Activated CD8-positive, alpha-beta memory T cell treated with anti-CD3 and anti-CD28 coated beads, Interleukin-2, amount 10 ng/mL, durations not matched to agents 7 days and 5 days (primary cell): ENCODE measurements around the gene TSPOAP1. TPM values are rescaled to one million over a fixed set of nuclear protein-coding genes. Genes with fewer than 3 reads are reported as not detected.

Source experiments
- ATAC-seq: fragments of 150-1000 bp; cut with Tn5 transposase; one replicate; pipeline ENCODE4 v1.10.0; 2021; ENCODE audit warnings: moderate library complexity
- CTCF ChIA-PET: fragments of 350-600 bp; sonication (Branson Sonifier 250); formaldehyde crosslinking; loops from one replicate; lab custom pipeline; 2021; ENCODE audit warnings: antibody characterized with exemption; lab: Charles Lee
- DNase-seq: peaks from one replicate; pipeline ENCODE4 v3.0.0-alpha.2; 2020
- H3K27ac Mint-ChIP-seq: one replicate; pipeline ENCODE4 v1.8.0; 2021; ENCODE audit warnings: mild to moderate bottlenecking, mixed read lengths
- H3K27me3 Mint-ChIP-seq: one replicate; pipeline ENCODE4 v1.8.0; 2021; ENCODE audit warnings: mixed read lengths
- H3K36me3 Mint-ChIP-seq: one replicate; pipeline ENCODE4 v1.8.0; 2021; ENCODE audit warnings: mild to moderate bottlenecking, mixed read lengths
- H3K4me1 Mint-ChIP-seq: one replicate; pipeline ENCODE4 v1.8.0; 2021; ENCODE audit warnings: mixed read lengths
- H3K4me3 Mint-ChIP-seq: one replicate; pipeline ENCODE4 v1.8.0; 2021; ENCODE audit warnings: mild to moderate bottlenecking, moderate library complexity, mixed read lengths
- H3K9me3 Mint-ChIP-seq: one replicate; pipeline ENCODE4 v1.8.0; 2022; ENCODE audit warnings: low read depth, mixed read lengths
- total RNA-seq, 2 experiments: library from RNA; stranded (reverse); gene quantifications; one replicate each; pipeline ENCODE4 v1.2.3, GENCODE V29; 2021

Gene TSPOAP1
- total RNA-seq, 2 experiments from 2014 or later: 25.6 to 66.3 TPM

DNA sequence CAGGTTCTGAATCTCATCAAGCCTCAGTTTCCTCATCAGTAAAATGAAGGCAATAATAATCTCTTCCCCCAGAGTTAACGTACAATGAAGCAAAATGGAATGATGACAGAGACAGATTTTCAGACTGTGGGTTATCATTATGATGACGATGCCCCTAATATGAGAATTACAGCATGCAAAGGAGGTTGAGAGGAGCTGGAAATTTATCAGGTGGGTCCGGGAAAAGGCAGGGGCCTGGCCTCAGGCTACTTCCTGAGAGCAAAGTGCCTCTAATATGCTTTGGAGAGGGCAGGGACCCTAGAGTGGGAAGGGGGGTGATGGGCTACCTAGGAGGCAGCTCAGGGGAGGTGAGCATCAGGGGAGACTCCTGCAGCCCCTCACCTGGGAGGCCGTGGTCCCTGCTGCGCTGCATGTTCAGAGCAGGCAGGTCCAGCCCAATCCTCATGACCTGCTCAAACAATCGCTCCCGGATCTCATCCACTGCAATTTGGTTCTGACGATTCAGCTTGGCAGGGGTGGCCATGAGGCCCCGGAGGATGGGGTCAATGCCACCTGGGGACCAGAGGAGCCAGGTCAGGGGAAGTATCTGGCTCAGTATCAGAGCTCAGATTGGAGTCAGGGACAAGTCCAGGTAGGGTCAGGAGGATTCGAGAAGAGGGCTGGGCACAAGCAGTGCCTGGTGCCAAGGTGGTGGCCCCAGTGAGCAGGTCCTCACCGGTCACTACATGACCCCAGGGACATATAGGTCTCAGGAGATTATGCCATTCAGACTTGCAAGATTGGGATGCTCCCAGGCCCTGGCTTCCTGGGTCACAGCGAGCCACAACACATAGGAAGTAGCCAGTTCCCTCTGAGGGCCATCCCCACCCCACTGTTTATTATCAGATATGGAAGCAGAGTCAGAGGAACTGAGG is 56.0 kb downstream of the TSPOAP1 start:
- no peak overlapping the region for H3K4me3 Mint-ChIP-seq
- CTCF ChIA-PET: interaction anchor here (0.8 kb wide), 1 partner anchor 23 kb away, joined by 3 read pairs; no protein-coding TSS in a partner anchor

GRCh38 chr17:58271216-58271931 is 57.2 kb downstream of the TSPOAP1 start:
- ATAC-seq: no peak
- H3K4me1 Mint-ChIP-seq: peaks cover 10% of the 10 kb centered on the region
- peak; percentile 31 for DNase-seq
- H3K36me3 Mint-ChIP-seq: no peaks in the 10 kb centered on the region
- no peaks in the 10 kb centered on the region for H3K9me3 Mint-ChIP-seq
- H3K27ac Mint-ChIP-seq: no peak overlapping the region
- H3K27me3 Mint-ChIP-seq: peaks cover 13% of the 10 kb centered on the region
- no peak overlapping the region for H3K4me3 Mint-ChIP-seq
- CTCF ChIA-PET: no interaction called here

More for the DNA sequence above, 56.0 kb downstream of the TSPOAP1 start:
- Mint-ChIP-seq H3K4me1 (peaks cover 10% of the 10 kb centered on the region), H3K36me3 (no peaks in the 10 kb centered on the region), H3K9me3 (no peaks in the 10 kb centered on the region), H3K27me3 (peaks cover 9% of the 10 kb centered on the region), H3K27ac (no peak overlapping the region)
- ATAC-seq (no peak), DNase-seq (peak; percentile 34)

GRCh38 chr17:58270476-58271215 is 57.9 kb downstream of the TSPOAP1 start:
- peak; percentile 34 for DNase-seq
- no peaks in the 10 kb centered on the region for H3K9me3 Mint-ChIP-seq
- CTCF ChIA-PET: interaction anchor here (0.9 kb wide), 1 partner anchor 13 kb away, joined by 3 read pairs; no protein-coding TSS in a partner anchor
- H3K36me3 Mint-ChIP-seq: no peaks in the 10 kb centered on the region
- no peak overlapping the region for H3K27ac Mint-ChIP-seq
- H3K4me3 Mint-ChIP-seq: no peak overlapping the region
- peaks cover 10% of the 10 kb centered on the region for H3K4me1 Mint-ChIP-seq
- ATAC-seq: peak; percentile 27
- peaks cover 11% of the 10 kb centered on the region for H3K27me3 Mint-ChIP-seq

DNA sequence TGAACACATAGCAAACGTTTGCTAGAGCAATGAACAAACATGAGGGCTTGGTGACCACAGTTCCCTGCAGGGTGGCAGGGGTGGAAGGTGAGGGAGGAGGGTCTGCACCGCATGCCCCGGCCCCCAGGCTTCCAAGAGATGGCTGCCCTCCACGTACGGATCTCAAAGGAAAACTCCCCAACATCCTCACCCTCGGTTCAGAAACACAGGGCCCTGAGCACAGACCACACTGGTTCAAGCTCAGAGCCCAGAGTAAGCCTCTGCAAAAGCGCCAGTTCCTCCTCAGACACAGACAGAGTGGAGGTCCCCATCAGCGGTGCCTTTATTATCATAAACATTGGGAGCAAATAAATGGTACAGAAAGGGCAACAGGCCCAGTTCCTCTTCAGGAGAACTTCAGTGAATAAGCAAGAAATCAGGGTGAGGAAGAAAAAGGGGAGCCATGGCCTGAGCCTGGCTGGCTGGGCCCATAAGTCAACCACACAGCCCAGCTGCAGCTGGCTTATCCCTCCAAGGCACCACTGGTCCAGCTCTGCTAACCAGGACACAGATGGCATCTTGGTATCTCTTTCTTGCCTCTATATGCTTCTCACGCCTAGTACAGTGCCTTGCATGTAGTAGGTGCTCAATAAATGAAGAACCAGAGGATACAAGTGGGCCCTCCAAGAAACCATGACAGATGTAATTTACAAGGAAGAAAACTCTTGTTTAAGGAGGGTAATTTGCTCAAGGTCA is 58.9 kb downstream of the TSPOAP1 start:
- Mint-ChIP-seq H3K27me3 (peaks cover 17% of the 10 kb centered on the region), H3K27ac (no peak overlapping the region)
- CTCF ChIA-PET: interaction anchor here (0.9 kb wide), 1 partner anchor 14 kb away, joined by 3 read pairs; no protein-coding TSS in a partner anchor

DNA sequence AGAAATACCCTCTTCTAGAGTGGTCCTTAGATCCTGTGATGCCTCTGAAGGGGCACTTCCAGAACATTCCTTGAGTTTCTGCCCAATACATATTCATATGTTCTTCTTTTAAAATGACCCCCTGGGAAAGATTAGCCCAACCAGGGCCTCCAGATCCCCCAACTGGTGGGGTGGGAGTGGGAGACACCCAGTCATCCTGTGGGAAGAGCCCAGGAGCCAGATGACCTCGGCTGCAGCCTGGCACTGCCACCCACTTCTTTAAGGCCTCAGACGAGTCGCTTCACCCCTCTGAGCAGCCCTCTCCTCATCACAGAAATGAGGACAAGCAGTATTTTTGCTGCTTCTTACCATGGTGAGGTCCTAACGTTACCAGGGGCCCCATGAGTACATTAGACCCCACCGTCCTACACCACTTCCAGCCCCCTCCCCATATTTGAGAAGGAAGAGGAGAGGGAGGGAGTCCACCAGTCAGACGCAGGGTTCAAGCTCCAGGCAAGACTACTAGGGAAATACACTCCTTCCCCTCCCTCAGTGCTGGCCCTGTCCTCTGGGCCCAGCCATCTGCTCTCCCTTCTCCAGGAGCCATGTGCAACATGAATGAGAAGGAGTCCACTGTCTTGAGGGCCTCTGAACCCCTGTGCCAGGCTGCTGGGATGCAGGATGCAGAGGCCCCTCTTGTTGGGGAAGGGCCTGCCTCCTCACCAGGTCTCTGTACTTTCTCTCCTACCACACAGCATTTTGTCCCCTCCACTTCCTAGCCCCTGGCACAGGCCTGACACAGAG is 59.6 kb downstream of the TSPOAP1 start:
- Mint-ChIP-seq H3K9me3 (no peaks in the 10 kb centered on the region), H3K36me3 (no peaks in the 10 kb centered on the region), H3K4me1 (peaks cover 9% of the 10 kb centered on the region), H3K27ac (no peak overlapping the region), H3K27me3 (peaks cover 24% of the 10 kb centered on the region), H3K4me3 (no peak overlapping the region)
- DNase-seq (peak; percentile 34), ATAC-seq (no peak)
- CTCF ChIA-PET: interaction anchor here (4.1 kb wide), 1 partner anchor 19 kb away, joined by 14 read pairs; no protein-coding TSS in a partner anchor

More for the DNA sequence above, 58.9 kb downstream of the TSPOAP1 start:
- ATAC-seq (no peak), DNase-seq (peak; percentile 21)
- Mint-ChIP-seq H3K4me1 (peaks cover 10% of the 10 kb centered on the region), H3K9me3 (no peaks in the 10 kb centered on the region), H3K36me3 (no peaks in the 10 kb centered on the region), H3K4me3 (no peak overlapping the region)

GRCh38 chr17:58268326-58268725 is 60.3 kb downstream of the TSPOAP1 start:
- CTCF ChIA-PET: interaction anchor here (4.1 kb wide), 1 partner anchor 19 kb away, joined by 14 read pairs; no protein-coding TSS in a partner anchor
- H3K36me3 Mint-ChIP-seq: no peaks in the 10 kb centered on the region

GRCh38 chr17:58267347-58268324 is 61.0 kb downstream of the TSPOAP1 start:
- CTCF ChIA-PET: interaction anchor here (4.1 kb wide), 1 partner anchor 18 kb away, joined by 14 read pairs; no protein-coding TSS in a partner anchor
- no peaks in the 10 kb centered on the region for H3K36me3 Mint-ChIP-seq
- H3K4me1 Mint-ChIP-seq: no peaks in the 10 kb centered on the region
- H3K9me3 Mint-ChIP-seq: no peaks in the 10 kb centered on the region
- H3K27me3 Mint-ChIP-seq: peaks cover 37% of the 10 kb centered on the region
- H3K27ac Mint-ChIP-seq: no peak overlapping the region
- H3K4me3 Mint-ChIP-seq: no peak overlapping the region
- ATAC-seq: no peak
- DNase-seq: peak; percentile 31

More at GRCh38 chr17:58268326-58268725, 60.3 kb downstream of the TSPOAP1 start:
- no peaks in the 10 kb centered on the region for H3K9me3 Mint-ChIP-seq
- H3K27me3 Mint-ChIP-seq: peaks cover 30% of the 10 kb centered on the region
- DNase-seq: peak; percentile 19
- H3K4me3 Mint-ChIP-seq: no peak overlapping the region
- H3K4me1 Mint-ChIP-seq: peaks cover 2% of the 10 kb centered on the region
- ATAC-seq: no peak
- no peak overlapping the region for H3K27ac Mint-ChIP-seq

DNA sequence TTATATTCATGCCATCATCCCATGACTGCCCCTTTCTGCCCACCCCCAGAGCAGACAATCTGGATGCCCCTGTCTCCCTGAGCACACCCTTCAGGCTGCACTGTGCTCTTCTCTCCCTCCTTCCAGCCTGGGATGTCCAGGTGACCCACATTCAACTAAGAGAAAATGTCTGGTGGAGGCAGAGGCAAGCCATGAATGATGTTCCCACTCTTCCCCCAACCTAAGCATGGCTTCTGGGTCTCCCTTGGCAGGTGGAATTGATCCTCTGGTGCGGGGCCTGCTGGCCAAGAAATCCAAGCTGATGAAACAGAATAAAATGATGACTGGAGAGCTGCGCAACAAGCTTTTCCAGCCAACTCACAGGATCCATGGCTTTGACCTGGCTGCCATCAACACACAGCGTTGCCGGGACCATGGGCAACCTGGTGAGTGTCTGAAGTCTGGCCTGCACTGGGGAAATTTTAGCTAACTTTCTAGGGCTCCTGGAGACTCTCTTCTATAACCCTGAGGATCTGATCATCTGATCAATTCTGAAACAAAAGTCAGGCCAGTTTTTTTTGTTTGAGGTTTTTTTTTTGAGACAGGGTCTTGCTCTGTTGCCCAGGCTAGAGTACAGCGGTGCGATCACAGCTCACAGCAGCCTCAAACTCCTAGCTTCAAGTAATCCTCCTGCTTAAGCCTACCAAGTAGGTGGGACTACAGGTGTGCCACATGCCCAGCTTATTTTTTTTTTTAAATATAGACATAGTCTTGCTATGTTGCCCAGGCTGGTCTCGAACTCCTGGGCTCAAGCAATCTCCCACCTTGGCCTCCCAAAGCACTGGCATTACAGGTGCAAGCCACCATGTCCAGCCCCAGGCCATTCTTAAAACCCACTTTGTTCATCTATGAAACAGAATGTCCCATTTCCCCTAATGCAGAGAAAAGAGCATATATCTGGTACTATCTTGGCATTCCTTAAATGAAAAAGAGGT is 62.4 kb downstream of the TSPOAP1 start:
- Mint-ChIP-seq H3K9me3 (no peaks in the 10 kb centered on the region), H3K4me3 (no peak overlapping the region), H3K27me3 (peaks cover 50% of the 10 kb centered on the region), H3K27ac (no peak overlapping the region), H3K36me3 (no peaks in the 10 kb centered on the region), H3K4me1 (no peaks in the 10 kb centered on the region)
- no peak for ATAC-seq
- DNase-seq: peak; percentile 5
- CTCF ChIA-PET: interaction anchor here (0.6 to 4.1 kb wide), 2 partner anchors 16 to 19 kb away, joined by 3 to 14 read pairs; no protein-coding TSS in a partner anchor

GRCh38 chr17:58265271-58265670 is 63.3 kb downstream of the TSPOAP1 start:
- H3K9me3 Mint-ChIP-seq: no peaks in the 10 kb centered on the region
- no peaks in the 10 kb centered on the region for H3K36me3 Mint-ChIP-seq
- peaks cover 59% of the 10 kb centered on the region for H3K27me3 Mint-ChIP-seq
- DNase-seq (no peak), ATAC-seq (no peak)
- CTCF ChIA-PET: interaction anchor here (2.1 to 4.1 kb wide), 2 partner anchors 13 to 16 kb away, joined by 5 to 14 read pairs; no protein-coding TSS in a partner anchor
- H3K27ac Mint-ChIP-seq: no peak overlapping the region
- no peaks in the 10 kb centered on the region for H3K4me1 Mint-ChIP-seq
- H3K4me3 Mint-ChIP-seq: no peak overlapping the region
